ENCODE measurements around the gene DBH.

Gene DBH

DNA sequence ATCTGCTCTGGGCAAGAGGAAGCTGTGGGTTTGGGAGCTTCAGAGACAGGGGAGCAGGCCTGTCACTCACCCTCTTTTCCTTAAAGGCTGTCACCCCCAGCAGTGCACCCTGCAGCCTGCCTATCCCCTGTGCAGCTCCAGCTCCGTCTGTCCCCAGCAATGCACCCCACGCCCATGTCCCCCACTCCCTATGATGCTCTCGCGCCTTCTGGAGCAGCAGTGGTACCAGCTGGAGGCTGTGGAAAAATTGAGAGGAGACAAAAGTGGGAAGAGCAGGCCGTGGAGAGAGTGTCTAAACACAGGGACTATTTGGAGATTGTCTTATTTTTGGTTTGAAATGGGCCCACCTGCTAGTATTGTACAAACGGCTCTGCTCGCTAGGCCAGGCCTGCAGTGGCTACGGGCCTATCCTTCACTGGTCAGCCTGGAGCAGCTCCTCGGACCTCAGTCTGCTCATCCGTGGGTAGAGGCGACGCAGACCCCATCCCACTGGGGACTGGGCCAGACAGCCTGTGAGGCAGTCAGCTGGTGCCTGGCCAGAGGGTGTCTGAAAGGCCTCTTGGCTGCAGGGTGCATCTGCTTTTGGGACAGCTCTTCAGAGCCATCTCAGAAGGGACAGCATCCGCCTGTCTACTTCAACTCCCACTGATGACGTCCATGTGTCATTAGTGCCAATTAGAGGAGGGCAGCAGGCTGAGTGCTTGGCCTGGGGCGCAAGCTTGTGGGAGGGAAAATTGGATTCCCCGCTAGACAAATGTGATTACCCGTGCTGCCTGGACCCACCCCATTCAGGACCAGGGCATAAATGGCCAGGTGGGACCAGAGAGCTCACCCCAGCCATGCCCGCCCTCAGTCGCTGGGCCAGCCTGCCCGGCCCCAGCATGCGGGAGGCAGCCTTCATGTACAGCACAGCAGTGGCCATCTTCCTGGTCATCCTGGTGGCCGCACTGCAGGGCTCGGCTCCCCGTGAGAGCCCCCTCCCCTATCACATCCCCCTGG is at the start of gene DBH:
Gene DBH (plus strand): TSS at position 831 of the 999 bp plus-strand sequence. CDS start 9 bp downstream, at position 840.
- no peak for DNase-seq (ENCODE audit: low read depth in 2 of 2)

DNA sequence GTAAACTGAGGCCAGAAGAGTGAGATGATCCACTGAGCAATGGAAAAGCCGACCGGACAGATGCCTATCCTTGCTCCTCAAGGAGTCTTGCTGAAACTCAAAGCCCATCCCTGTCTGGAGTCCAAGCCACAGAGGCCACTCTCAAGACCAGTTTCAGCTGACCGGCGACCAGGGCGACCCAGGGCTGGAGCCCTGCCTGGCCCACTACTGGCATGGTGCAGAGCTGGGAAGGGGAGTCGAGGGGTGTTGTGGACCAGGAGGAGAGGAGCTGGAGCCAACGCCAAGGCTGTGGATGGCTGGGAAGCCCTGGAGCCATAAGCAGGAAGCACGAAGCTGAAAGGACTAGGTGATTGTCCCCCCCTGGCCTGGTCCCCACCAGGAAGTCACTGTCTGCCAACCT is 49.1 kb upstream of the DBH start:
- no peak for DNase-seq (ENCODE audit: low read depth in 2 of 2)

DNA sequence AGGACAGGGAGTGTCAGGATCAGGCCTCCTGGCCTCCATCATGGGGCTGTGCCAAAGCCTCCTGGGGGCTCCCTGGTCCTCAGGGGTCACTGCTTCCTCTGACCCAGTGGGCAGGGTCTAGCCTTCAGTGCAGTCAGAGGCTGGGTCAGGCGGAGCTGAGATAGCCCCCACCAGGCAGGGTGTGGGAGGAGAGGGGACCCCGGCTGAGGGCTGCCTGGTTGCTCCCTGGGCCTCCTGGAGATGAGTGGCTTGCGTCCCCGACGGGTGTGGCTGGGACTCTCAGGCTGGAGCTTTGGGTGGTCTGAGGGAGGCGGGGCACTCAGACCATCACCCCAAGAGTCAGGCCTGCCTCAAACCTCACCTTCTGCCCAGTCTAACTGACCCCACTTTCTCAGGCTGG is 48.7 kb upstream of the DBH start:
- DNase-seq (ENCODE audit: low read depth in 2 of 2), result no peak

DNA sequence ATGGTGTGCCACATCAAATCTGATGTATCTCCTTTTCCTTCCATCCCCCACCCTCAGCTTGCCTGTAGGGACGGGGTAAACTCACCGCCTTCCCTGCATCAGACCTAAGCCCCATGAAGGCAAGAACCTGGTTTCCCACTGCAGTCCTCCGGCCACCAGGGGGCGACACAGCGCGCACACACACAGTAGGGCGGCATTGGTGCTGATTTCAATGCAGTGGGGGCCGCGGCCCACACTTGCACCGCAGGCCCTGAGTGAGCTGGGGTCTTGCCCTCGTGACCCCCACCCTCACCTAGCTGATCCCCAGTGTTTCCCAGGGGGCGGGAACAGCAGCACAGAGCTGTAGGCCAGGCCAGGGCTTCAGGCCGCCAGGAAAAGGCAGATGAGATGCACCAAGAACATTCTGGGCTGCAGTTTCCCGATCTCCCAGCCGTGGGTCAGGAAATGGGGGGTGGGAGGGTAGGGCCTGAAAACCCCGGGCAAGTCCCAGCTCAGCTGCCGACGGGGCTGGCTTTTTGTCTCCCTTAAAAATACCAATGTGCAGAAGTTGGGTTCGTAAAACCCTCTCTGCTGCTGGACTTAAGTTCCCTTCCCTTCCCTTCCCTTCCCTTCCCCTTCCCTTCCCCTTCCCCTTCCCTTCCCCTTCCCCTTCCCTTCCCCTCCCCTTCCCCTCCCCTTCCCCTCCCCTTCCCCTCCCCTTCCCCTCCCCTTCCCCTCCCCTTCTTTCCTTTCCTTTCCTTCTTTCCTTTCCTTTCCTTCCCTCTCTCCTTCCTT is 46.5 kb upstream of the DBH start:
- DNase-seq (ENCODE audit: low read depth in 2 of 2), result no peak

DNA sequence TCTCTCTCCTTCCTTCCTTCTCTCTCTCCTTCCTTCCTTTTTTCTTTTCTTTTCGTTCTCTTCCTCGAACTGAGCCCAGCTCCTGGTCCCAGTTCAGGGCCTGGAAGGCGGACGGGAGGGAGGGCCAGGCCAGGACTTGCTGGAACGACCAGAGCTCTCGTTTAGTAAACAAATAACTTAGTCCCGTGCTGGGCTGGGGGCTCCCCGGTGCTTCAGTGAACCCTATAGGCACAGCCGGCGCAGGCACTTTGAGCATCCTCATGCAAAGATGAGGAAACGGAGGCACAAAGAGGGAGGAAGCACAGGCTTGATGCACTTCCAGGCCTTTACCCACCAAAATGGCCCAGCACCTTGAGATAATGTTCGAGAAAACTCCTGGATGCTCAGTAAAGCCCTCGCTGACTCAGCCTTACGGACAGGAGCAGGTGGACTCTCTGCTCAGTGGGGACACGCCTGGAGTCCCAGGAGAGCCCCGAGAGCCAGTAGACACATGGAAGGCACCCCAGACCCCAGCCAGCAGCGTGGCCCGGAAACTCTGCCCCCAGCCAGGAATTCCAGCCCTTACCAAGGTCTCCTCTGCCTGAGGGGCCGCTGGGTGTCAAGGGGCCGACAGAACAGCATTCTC is 45.8 kb upstream of the DBH start:
- DNase-seq (ENCODE audit: low read depth in 2 of 2), result no peak

DNA sequence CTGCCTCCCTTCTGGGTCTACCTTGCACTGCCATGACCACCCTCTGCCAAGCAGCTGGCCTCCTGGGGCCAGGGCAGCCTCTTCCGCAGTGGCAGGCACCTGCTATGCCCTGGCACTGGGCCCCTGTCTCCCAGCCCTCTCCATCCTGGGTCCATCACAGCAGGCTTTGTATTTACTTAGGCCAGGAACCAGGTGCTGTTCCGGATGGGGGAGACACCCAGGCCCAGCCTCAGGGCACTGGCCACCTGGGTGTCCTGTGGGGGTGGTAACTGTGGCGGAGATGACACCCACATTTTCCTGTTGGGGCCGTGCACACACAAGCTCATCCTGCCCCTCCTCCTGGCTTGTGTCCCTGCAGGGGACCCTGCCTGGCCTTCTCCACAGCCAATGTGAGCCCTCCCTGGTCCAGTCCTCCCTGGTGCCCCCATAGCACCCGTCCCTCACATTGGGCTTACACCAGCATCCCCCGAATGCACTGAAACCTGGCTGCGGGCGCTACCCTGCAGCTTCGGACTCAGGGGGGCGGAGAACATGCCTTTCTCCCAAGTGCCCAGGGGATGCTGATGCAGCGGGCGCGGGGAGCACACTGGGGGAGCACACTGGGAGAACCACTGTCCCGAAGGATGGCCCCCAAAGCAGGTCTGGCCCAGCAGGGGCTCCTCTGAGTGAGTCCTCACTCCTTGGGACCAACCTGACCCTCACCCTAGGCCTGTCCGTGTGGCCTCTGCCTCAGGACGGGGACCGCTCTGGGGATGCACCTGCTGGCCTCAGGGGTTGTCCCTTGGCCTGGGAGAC is 44.9 kb upstream of the DBH start:
- no peak for DNase-seq (ENCODE audit: low read depth in 2 of 2)

DNA sequence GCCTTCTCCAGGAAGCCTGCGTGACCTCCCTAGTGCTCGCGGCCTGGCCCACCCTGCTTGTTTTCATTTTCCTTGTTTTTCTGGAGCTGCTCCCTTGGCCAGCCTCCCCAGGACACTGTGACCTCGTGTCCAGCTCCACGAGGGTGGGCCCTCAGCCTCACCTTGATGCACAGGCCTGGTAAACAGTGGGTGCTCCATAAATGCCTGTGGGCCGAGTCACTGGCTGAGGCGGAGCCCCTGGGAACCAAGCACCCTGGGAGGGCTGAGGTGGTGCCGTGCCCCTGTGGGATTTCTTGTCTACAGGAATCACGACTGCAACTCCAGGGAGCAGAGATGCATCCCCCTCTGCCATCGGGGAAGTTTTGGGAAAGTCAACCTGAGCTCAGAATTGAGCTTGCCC is 44.2 kb upstream of the DBH start:
- no peak for DNase-seq (ENCODE audit: low read depth in 2 of 2)

DNA sequence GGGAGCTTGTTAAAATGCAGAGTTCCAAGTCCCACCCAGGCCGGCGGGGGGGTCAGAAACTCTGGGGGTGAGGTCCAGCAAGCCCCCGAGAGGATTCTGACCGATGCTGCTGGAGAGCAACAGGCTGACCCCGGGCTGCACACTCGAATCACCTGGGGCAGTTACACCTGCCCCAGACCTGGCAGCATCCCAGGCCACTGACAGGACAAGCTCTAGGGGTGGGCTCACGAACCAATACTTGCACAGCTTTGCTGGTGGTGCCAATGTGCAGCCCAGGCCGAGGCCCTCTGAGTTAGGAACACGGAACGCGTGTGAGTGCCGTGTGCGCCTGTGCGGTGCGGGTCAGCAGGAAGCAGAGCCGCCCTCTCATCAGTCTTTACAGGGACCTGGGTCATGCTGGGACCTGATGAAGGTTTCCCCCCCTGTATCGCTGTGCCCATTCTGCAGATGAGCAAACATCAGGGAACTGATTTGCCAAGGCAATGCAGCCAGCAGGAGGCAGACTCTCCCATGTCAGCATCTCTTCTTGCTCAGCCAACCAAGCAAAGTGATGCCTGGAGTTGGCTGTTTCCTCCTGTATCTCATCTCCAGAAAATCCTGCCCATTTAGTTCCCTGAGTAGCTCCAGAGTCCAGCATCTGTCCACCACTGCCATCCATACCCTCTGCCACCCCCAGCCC is 43.3 kb upstream of the DBH start:
- no peak for DNase-seq (ENCODE audit: low read depth in 2 of 2)

DNA sequence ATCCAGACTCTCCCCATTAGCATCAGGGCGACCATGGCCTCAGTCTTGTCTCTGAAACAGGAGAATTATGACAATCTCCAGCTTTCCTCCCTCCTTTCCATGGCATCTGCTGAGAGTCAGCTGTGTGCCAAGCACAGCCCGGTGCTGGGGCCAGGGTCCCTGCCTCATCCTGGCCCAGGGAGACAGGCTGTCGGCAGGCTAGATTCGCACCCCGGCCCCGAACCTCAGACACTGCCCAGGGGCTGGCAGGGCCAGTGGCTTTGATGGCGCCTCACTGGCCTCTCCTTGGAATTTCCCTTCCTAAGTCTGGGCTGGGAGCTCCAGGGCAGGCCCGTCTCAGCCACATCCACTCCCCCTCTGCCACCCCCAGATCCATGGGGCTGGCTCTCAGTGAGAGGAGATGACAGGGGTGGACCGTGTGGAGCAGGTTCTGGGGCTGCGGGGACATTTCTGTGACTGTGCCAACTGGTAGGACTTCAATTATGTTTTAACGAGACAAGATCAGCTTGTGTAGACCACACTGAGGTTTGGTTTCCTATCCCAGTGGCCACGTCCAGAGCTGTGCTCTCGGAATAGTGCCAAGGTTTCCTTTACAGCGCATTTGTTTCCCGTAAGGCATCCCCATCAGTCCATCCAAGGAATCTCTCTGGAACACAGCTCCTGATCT is 42.4 kb upstream of the DBH start:
- no peak for DNase-seq (ENCODE audit: low read depth in 2 of 2)

DNA sequence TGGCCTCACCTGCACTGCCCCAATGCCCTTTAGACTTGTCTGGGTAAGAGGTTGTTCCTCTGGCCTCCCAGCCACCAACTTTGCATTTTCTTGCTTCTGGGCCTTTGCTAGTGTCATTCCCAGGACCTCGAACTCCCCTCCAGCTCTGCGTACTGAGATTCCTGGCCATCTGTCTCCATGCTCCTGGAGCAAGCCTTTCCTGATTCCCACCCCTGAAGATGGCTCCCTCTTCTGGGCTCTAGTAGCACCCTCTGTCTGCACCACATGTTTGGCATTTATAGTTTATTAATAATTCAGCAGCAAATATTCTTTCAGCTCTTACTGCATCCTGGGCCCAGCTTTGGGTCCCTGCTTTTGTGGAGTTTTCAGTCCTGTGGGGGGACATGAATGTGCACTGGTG is 41.9 kb upstream of the DBH start:
- DNase-seq (ENCODE audit: low read depth in 2 of 2), result no peak

DNA sequence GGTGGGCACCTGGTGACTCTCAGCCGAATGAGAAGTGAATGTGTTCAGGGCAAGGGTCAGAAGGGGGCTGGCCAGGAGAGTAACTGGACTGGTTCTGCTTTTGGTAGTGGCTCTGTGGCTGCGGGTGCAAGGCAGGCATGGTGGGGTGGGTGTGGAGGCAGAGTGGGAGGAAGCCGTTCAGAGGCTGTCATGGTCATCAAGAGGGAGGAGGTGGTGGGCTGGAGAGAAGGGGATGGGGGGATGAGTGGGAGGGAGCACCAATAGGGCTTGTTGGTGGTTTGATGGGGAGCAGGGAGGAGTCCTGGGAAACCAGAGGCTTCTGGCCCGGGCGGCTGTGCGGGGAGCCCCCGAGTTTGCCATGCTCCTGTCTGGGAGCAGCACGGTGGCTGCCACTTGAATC is 40.3 kb upstream of the DBH start:
- DNase-seq (ENCODE audit: low read depth in 2 of 2), result no peak

DNA sequence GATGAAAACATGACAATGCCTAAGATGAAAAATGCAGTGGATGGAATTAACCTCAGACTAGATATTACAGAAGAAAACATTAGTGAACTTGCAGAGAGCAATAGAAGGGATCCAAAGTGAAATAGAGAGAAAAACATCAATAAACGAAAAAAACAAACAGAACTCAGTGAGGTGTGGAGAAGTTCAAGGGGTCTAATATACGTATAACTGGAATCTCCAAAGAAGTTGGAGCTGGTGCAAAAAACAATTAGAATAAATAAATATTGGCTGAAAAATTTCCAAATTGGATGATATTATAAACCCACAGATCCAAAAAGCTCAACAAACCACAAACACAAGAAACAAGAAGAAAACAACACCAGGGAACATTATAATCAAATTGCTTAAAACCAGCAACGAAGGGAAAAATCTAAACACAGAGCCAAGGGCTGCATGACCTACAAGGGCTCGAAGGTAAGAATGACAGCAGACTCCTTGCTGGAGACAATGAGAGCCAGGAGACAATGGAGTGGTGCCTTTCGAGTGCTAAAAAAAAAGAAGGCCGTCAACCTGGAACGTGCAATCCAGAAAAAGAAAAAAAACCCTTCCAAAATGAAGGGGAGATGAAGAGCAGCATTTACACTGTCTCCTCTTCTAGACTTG is 38.7 kb upstream of the DBH start:
- no peak for DNase-seq (ENCODE audit: low read depth in 2 of 2)

DNA sequence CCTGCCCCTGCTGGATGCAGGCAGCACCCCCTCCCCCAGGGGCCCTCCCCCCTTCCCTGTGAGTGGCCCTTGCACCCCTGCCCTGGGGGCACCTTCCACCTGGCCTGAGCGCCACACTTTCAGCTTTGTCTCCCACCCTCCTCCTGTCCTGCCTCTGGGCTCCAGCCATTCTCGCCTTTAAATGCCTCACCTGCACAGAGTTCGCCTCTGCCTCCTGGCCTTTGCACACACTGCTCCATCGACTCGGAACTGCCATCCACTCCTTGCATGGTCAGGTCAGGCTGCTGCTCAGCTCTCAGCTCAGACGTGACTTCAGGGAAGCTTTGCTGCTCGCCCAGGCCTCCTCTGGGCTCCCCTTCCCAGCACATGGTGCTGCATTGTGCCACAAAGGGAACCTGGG is 37.2 kb upstream of the DBH start:
- no peak for DNase-seq (ENCODE audit: low read depth in 2 of 2)

DNA sequence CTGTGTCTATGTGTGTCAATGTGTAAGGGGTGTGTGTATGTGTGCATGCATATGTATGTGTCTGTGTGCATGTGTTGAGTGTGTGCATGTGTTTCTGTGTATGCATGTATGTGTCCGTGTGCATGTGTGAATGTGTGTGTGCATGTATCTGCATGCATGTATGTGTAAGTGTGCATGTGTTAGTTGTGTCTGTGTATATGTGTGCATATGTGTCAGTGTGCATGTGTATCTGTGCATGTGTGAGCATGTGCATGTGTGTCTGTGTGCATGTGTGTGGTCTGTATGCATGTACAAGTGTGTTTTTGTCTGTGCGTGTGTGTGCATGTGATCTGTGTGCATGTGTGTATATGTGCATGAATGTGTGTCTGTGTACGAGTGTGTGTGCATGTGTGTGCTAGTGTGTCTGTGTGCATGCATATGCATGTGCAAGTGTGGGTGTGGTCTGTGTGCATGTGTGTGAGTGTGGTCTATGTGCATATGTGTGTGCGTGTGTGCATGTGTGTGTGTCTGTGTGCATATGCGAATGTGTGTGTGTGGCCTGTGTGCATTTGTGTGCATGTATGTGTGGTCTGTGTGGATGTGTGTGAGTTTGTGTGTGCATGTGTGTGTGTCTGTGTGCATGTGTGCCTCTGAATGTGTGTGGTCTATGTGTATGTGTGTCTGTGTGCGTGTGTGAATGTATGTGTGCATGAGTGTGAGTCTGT is 36.5 kb upstream of the DBH start:
- DNase-seq (ENCODE audit: low read depth in 2 of 2), result no peak

DNA sequence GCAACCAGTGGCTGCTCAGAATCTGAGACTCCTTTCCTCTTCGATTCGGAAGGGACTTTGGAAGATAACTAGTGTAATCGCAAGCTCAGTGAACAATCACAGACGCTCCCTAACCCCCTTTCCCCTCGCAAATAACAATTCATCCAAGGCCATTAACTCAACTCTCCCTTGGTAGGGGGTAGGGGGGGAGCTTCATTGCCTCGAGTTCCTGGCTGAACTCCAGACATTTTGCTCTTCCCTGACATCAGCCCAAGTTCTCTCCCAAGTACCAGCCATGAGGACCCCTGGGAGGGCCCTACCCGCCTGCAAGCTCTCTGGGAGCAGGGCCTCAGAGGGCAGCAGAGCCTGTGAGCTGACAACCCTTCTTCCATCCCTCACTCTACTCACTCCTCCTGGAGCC is 35.4 kb upstream of the DBH start:
- no peak for DNase-seq (ENCODE audit: low read depth in 2 of 2)

DNA sequence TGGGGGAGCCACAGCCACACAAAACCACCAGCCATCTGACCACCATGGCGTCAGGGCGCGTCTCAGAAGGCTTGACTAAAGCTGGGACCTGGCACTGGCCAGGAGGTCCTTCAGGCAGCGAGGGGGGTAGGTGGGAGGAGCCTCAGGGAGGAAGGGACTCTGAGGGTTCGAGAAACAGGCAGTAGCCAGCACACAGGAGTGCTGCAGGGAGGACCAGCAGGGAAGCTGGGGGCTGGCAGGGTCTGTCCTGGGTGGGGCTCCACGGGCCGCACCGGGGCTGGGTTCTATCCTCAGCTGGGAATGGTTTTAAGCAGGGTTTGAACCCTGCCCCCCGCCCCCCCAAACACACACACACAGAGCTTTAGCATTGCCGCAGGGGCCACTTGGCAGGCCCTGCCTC is 34.4 kb upstream of the DBH start:
- DNase-seq (ENCODE audit: low read depth in 2 of 2), result no peak

DNA sequence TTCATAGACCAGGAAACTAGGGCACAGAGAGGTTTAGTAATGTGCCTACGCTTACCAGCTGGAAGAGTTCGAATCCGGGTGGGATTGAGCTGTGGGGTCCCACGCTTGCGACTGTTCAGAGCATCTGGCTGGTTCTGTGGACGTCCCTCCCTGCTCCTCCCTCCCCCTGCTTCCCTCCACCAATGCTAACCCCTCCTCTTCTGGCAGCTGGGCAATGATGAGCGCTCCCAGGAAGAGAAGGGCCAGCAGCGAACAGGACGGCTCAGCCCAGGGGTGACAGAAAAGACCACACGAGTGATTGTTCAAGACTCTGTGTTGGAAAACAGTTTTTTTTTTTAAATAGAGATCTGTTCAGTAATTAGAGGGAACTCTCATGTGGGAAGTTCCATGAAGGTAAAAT is 33.9 kb upstream of the DBH start:
- DNase-seq (ENCODE audit: low read depth in 2 of 2), result no peak

DNA sequence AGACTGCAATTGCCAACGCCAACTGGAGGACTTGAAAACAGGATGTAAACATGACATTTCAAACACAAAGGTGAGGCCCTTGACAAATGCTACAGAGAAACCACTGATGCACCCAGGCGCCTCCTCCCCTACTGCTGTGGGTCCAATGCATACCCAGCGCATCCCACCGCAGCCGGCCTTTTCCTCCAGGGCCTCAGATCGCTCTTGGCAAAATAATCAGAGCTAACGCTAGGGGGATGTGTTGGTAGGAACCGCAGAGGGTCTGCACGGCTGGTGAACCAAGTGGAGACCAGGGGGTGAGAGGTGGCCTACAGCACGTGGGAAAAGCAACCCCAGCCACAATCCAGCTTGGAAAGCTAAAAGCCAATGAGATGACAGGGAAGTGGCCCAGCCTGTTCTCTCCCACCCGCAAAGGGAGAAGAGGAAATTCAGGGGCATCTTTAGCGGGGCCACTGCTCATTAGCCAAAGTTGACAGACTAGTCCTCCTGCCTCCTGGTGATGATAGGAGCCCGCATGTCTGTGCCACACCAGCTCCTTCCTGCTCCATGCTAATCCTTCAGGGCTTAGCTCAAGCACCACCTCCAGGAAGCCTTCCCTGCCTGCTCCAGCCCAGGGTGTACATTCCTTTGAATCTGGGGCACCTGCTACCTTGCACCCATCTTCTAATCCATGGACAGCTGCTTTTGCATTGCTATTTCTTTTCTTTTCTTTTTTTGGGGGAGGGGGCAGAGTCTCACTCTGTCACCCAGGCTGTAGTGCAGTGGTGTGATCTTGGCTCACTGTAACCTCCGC is 32.8 kb upstream of the DBH start:
- DNase-seq (ENCODE audit: low read depth in 2 of 2), result no peak

DNA sequence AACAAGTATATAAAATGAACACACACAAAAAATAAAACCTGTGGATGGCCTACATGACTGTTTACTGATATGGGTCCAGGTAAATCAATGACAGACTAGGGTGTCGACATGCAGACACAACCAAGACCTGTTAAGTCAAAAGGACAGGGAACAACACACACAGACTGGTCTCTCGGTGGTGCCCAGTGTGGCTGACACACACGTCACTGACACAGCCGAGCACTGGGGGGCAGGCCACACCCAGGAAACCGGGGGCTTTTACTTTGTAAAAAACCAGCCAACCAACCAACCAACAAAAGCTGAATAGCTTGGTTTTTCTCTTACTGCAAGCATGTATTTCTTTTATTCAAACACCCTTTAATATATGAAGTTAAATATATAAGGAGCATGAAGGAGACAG is 31.9 kb upstream of the DBH start:
- peak in 1 of 2 donors; percentile 22 for DNase-seq (ENCODE audit: low read depth in 2 of 2)
